ENCODE measurements around the gene PSG6.
"Not testable (repeated sequence)": the region's sequence is repeated elsewhere in the genome, so short reads cannot be mapped to it uniquely, and the experiment has no call there.

PSG6 gene

DNA sequence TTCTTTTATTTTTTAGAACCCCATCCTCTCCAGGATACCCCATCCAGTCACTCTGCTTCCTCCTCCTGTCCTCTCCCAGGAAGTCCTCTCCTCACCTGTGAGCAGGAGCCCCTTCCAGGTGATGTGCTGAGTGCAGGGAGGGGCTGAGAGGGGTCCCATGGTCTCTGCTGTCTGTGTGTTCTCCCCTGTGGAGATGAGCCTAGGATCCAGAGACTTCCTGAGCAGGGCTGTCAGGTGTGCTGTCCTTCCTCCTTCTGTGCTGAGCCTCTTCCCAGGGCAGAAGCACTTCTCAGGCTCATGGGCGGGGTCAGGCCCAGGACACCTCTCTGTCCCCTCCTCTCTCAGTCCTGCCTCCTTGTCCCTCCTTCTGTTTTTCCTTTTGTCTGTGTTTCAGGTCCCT is at the start of gene PSG6:
Gene PSG6 (minus strand): TSS at position 261 of the 400 bp plus-strand sequence. CDS start 102 bp downstream, at position 159.
- DNase-seq, result not testable (repeated sequence)

DNA sequence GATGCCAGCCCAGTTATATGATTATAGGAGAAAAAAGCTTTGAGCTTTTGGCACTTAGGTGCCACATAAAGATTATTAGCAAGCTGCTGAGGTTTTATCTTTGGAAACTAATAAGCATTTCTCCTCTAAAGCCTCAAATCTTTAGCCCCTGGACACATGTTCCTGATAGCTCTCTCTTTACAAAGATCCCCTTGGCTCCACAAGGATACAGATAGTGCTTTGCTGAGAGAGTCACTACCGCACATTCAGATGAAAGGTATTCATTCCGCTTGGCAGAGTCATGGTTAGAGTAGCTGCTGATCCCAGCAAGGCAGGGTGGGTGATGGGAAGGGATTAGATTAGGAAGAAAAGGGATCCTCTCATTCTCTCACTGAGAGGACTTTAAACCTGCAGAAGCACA is 47.5 kb upstream of the PSG6 start:
- no peak for DNase-seq

DNA sequence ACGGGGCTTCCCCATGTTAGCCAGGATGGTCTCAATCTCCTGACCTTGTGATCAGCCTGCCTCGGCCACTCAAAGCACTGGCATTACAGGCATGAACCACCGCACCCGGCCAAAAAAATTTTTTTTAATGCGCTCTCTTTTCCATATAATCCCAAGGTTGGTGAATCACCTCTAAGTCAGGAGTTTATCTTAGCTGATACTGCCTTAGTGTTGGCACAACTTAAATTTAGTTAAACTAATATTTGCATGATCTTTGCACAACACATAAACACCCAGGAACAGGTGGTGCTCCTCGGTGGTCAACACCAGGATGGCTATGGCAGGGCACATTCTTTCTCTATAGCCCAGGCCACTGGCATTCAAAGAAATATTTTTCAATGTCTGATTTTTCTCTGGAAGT is 43.4 kb upstream of the PSG6 start:
- no peak for DNase-seq

DNA sequence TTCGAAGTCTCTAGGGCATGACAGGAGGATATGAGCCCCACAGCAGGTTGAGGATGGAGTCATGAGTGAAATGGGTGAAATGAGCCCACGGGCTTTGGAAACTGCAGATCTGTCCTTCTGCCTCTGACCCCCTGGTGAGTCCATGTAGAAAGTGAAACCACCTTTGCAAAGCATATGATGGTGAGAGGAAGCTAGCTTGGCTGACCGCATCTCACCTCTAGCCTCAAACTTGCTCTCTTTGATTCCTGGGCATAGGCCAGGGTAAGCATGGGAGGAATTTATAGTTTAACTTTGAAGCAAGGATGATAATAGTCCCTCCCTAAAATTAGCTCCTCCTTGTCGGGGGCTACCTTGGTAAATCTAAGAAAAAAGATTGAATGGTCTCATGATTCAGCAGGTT is 34.4 kb upstream of the PSG6 start:
- DNase-seq, result not testable (repeated sequence)

DNA sequence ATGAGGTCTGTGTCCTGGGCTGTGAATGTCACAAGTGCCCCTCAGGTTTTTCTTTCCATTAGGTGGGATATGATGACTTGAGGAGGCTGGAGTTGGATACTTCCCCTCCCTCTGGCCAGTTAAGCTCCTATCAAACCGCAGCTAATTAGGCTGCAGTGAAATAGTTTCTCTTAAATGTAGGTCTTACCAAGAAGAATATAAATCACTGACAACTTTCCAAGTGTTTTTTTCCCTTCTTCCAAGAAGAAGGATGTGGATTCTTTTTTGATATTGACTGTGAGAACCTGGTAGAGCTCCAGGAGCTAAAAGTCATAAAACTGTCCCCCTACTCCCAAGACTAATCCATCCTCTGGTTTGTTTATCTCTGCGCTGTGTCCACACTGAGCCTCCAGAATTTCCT is 33.8 kb upstream of the PSG6 start:
- DNase-seq, result not testable (repeated sequence)

DNA sequence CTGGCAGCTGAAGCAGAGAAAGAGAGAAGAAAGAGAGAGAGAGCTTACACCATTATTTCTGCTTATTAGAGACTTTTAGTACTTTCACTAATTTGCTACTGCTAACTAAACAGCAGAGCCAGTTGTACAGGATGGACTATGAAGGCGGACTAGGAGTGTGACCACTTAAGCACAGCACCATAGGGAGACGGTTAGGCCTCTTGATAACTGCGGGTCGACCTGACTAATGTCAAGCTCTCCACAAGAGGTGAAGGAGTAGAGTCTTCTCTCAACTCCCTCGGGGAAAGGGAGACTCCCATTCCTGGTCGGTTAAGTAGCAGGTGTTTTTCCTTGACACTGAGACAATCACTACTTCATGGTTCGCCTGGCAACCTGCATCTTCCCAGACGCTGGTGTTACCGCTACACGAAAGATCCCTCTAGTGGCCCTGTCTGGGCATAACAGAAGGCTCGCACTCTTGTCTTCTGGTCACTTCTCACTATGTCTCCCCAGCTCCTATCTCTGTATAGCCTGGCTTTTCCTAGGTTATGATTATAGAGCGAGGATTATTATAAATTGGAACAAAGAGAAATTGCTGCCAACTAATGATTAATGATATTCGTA is 24.6 kb upstream of the PSG6 start:
- no peak for DNase-seq

DNA sequence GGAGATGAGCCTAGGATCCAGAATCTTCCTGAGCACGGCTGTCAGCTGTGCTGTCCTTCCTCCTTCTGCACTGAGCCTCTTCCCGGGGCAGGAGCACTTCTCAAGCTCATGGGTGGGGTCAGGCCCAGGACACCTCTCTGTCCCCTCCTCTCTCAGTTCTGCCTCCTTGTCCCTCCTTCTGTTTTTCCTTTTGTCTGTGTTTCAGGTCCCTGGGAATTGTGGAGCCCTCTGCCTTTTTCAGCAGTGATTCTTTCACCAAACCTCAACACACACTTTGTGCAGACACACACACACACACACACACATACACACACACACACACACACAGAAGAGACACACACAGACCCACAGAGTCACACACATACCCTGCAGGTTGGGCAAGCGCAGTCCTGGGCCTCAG is 19.4 kb upstream of the PSG6 start, which contains the start of gene PSG7:
Gene PSG7 (minus strand): TSS at position 101 of the 400 bp plus-strand sequence. CDS start 131 bp downstream, outside the sequence.
- not testable (repeated sequence) for DNase-seq

DNA sequence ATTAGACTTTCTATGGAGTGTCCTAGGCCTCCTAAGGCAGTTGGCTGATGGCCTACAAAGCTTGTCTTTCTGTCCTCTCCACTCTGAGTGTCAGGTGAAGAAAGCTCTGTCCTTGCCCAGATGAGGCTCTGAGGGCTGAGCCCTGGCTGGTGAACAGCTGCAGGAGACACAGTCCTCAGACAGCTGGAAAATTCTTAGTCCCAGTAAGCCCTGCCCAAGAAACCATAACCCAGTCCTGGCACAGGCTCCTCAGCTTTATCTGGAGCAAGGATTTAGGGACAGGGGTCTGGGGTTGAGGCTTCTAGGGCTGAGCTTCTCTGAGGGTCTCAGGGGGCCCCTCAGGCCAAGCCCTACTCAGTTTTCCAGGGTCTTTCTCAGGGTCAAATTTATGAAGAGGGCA is 17.0 kb upstream of the PSG6 start:
- not testable (repeated sequence) for DNase-seq

DNA sequence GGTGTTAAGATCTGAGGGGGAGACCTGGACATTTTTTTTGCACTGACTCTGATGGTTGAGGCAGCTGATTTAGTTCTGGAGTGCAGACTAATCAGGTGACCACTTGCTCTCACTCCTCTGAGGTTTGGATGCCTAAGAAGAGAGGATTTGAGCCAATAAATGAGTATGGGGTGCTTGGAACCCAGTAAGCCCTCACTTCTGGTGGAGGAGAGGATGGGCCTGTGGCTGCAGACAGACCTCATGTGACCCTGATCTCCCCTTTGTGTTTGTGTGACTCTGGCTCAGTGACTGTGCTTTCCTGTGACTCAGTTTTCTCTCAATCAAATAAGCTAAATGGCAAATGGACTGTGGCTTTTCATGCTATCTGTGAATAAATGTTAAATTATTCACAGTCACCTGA is 16.5 kb upstream of the PSG6 start:
- not testable (repeated sequence) for DNase-seq

DNA sequence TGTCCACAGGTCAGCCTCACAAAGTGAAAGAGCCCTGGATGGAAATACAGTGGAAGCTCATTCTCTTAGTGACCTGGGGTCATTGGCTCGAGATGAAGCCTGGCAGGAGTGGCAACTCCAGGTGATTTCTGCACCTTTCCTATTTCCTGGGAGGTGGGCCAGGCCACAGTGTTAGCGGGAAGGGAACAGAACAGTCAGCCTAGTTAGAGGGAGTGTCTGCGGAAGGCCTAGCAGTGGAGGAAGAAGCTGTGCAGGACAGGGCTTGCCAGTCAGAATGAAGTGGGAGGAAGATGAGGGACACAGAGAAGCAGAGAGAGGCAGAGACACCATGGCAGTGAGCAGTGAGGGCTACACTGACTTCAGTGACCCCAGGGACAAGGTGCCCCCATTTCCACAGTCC is 15.7 kb upstream of the PSG6 start:
- not testable (repeated sequence) for DNase-seq

DNA sequence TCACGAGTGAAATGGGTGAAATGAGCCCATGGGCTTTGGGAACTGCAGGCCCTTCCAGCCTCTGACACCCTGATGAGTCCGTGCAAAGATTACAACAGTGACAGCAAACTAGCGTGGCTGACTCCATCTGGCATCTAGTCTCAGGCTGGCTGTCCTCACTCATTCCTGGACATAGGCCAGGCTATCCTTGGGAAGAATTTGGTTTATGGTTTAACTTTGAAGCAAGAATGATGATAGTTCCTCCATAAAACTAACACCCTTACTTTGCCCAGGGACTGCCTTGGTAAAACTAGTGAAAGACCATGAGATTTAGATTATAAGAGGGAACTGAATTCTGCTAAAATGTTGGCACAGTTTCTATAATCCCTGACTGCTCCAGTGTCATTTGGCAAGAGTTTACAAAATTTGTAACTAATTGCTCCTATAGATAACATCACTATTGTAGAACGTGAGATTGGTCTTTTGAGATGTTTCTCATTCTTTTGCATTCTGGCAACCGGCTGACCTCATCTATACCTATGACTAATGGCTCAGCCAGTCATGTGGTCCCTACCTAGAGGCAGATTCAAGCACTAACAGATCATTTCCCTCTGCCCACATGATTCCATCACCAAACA is 14.9 kb upstream of the PSG6 start:
- DNase-seq, result not testable (repeated sequence)

DNA sequence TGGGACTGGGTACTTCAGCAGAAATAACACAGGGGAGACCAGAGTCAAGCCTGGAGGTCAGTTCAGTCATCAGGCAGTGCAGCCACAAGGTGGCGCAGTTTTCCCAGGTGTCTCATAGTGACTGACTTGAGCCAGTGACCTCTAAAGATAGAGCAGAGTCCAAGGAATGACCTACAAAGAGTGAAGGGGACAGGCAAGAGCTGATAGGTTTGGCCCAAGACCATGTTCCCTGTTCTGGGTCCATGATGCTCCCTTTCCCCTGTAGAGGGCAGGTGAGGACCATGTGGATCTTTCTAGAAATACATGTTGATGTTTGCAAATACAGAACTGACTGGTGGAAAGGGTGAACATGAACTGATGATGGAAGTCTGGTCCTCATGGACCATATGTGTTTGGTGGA is 12.5 kb upstream of the PSG6 start:
- DNase-seq, result not testable (repeated sequence)

DNA sequence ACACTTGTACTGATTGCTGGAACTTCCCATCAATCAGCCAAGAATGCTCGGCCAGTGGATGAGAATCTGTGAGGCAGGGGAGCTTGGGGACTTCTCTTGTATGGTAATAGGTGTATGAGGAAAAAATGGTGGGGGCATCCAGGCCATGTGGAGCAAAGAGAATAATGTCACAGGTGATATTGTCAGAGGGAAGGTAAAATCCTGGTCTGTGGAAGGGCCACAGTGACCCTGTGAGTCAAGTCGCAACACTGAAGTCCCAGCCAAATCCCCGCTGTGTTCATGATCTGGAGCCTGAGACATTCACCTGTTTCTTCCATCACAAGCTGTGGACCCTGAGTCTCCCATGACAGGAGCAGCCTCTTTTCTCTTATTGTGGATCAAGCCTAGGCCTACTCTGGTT is 11.2 kb upstream of the PSG6 start:
- no peak for DNase-seq

DNA sequence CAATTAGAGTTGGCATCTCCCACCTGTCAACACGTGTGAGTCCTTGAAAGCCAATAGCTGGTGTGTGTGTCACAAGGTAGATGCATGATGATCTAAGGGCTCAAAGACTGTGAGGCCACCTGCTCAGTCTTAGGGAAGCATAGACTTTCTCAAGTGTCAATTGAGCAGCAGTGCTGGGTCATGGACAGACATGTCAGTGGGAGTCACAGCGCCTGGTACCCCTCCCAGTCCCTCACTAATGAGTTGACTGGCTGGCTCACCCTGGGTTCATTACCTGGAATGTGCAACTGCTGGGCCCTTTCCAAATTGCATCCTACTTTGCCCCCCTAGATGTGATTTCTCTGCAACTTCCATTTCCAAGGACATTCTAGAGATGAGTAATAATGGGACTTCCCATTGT is 9.1 kb upstream of the PSG6 start:
- DNase-seq, result no peak

DNA sequence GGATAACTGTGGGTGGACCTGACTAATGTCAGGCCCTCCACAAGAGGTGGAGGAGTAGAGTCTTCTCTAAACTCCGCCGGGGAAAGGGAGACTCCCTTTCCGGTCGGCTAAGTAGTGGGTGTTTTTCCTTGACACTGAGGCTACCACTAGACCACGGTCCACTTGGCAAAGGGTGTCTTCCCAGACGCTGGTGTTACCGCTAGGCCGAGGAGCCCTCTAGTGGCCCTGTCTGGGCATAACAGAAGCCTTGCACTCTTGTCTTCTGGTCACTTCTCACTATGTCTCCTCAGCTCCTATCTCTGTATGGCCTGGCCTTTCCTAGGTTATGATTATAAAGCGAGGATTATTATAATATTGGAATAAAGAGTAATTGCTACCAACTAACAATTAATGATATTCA is 5.4 kb upstream of the PSG6 start:
- not testable (repeated sequence) for DNase-seq

DNA sequence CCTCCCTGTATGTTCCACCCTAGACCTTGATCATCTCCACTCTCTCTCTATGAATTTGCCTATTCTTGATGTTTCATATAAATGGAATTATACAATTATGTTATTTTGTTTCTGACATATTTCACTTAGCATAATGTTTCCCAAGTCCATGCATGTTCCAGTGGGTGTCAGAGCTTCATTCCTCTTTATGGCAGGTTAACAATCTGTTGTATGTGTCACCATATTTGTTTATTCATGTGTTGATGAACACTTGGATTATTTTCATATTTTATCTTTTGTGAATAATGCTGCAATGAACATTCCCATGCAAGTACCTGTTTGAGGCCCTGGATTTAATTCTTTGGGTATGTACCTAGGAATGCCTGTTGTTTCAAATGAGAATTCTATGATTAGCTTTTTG is 3.3 kb upstream of the PSG6 start:
- not testable (repeated sequence) for DNase-seq

DNA sequence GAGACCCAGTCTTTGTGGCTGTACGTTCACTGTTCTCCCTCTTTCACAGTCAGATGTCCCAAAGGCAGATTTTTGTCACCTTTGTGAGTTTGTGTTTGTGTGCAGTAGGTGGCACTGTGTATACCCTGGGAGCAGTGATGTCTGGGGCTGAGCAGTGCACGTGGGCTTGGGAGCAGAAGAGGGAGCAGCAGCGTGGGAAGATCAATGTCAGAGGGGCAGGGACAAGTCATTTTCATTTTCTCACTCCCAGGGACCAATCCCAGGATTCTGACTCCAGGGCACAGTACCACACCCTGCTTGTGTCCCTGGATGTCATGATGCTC is 2.0 kb upstream of the PSG6 start:
- no peak for DNase-seq

DNA sequence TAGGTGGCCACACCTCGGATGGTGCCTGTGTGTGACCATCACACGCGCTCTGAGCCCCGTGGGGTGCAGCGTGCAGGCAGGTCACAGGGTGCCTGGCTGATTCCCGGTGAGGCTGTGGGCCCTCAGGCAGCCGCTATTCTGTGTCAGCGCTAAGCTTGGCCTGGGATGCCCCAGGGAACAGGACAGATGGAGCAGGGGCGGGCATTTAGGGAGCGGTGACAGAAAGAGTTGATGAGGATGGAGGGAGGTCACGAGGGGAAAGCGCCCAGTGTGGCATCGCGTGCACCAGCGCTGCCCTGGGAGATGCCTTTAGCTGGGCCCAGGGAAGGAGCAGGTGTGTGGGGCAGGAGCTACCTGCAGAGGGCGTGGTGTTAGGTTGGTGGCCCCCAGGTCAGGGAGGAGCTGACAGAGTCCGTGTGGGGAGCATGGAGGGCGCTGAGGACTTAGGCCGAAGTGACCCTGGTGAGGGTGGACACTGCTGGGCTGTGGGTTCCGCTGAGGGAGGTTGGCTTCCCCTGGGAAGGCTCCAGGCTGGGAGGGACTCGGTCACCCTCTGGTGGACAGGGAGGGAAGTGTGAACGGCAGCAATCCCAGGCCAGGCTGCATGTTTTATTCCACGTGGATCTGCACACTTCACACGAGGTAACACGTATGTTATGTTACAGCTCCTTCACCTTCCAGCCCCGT is 1.5 kb upstream of the PSG6 start:
- DNase-seq, result not testable (repeated sequence)

DNA sequence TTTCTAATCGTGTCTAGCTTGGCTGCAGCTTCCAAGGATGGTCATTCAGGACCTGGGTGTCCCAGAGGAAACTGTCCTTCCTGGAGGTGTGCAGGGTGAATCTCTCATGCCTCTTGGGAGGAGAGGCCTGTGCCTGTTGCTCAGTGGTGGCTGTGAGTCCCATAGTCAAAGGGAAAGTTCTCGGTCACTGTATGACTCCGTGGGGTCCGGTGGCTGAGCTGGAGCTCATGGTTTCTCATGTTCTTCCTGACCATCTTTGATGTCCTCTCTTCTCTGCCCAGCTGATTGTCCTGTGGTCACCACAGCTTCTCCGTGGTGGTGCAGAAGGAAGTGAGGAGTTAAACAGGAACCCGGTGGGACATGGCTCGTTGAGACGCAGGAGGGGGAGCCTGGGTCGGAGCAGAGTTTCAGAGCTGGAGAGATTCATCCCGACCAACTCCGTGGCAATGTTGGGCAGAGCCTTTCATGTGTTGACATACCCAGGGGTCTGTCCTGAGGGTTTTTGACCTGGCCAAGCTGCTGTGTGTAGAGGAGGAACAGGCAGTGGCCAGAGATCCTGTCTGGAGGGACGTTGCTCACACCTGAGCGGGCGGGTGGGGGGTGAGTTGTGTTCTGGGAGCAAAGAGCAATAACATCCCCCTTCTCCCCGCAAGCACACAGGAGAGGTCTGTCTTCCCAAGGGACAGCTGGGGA is 829 bp upstream of the PSG6 start:
- DNase-seq, result not testable (repeated sequence)

DNA sequence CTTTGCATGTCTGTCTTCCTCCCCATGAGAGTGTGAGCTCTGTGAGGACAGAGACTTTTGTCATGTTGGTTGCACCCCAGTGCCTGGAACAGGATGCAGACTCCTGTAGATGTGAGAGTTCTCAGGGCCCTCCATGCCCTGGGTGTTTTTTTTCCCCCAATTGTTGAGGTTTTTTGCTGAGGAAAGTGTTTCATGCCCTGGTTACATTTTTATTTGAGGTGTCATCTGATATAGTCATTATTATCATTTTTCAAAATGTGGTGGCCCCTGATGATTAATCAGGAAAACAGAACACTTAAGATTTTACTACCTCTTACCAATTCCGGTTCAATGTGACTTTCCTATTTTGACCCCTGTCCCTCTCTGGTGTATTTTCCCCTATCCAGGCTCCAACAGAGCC is 763 bp downstream of the PSG6 start:
- not testable (repeated sequence) for DNase-seq

DNA sequence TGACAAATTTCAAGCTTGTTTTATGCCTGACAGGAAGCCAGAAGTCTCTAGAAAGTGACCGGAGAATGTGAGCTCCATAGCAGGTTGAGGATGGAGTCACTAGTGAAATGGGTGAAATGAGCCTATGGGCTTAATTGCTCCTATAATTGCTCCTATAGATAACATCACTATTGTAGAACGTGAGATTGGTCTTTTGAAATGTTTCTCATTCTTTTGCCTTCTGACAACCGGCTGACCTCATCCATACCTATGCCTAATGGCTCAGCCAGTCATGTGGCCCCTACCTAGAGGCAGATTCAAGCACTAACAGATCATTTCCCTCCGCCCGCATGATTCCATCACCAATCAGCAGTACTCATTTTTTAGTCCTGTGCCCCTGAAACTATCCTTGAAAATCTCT is 4.2 kb downstream of the PSG6 start:
- DNase-seq, result not testable (repeated sequence)

DNA sequence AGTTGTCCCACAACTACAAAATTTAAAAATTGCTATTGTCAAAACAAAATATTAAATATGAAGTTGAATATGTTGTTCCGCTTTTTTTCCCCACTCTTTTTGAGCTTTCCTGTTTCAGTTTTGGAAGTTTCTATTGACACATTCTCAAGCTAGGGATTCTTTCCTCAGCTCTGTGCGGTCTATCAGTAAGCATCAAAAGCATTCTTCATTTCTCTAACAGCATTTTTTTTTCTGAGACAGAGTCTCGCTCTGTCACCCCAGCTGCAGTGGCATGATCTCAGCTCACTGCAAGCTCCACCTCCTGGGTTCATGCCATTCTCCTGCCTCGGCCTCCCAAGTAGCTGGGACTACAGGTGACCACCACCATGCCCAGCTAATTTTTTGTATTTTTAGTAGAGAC is 4.8 kb downstream of the PSG6 start:
- DNase-seq, result not testable (repeated sequence)

DNA sequence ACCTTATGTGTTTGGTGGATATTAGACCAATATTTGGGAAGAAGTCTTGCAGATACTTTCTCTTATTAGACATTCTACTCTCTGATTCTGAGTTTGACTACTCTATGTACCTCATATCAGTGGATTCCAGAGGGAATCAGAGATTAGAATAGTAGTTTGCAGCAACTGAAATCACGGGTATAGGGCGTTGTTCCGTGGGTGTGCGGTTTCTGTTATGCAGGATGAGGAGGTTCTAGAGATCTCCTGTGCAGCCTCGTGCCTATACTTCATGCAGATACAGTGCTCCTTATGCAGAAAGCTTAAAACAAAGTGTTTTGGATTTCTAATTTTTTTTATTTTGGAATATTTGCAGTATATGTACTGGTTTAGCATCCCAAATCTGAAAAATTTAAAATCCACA is 6.0 kb downstream of the PSG6 start:
- not testable (repeated sequence) for DNase-seq

DNA sequence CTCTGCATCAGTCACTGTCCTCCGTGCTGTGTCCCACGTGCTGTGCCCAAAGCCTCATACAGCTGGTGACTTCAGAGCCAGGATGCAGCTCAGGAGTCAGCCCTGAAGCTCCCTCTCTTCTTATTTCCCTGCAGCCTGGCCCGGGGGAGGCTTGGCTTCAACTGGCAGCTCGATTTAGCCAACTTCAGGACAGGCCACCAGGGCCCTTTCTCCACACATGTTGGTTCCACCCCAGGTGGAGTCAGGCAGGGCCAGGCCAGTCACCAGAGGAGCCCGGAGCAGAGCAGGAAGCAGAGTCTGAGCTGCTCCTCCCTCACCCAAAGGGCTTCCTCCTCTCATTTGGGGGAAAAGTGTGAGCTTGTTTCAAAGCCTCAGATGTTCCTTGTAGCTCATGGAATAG is 11.5 kb downstream of the PSG6 start:
- not testable (repeated sequence) for DNase-seq
